HepG2 (cell line): ENCODE measurements around the gene ZFPL1. TPM values are rescaled to one million over a fixed set of nuclear protein-coding genes. Genes with fewer than 3 reads are reported as not detected.

ENCODE experiments used
- ARID2 ChIP-seq: sonication (generic); formaldehyde crosslinking; IDR thresholded peaks from 2 replicates; pipeline ENCODE4 v1.8.1; 2022; ENCODE audit warnings: mild to moderate bottlenecking, missing genetic modification reagents, borderline replicate concordance
- DNMT1 ChIP-seq: sonication (generic); formaldehyde crosslinking; IDR thresholded peaks from 2 replicates; pipeline ENCODE4 v1.5.1; 2020; ENCODE audit warnings: mild to moderate bottlenecking, missing genetic modification reagents
- ELF4 ChIP-seq: sonication (generic); formaldehyde crosslinking; IDR thresholded peaks from 2 replicates; pipeline ENCODE4 v1.5.0; 2020; ENCODE audit warnings: missing genetic modification reagents, mild to moderate bottlenecking, moderate library complexity, borderline replicate concordance
- FOXA1 ChIP-seq, 2 experiments: fragments of 450-650 bp in 1 of 2; sonication (generic) in 1 of 2; formaldehyde crosslinking in 1 of 2; IDR thresholded peaks; 2 replicates each; pipeline versions ENCODE4 v1.4.0 to v1.6.1; 2016 to 2020; ENCODE audit warnings: missing genetic modification reagents in 1 of 2
- KLF6 ChIP-seq: IDR thresholded peaks from 2 replicates; pipeline ENCODE4 v1.8.0; 2016; ENCODE audit warnings: missing biosample characterization, missing genetic modification reagents
- NAIF1 ChIP-seq: sonication (generic); formaldehyde crosslinking; IDR thresholded peaks from 2 replicates; pipeline ENCODE4 v1.5.0; 2020; ENCODE audit warnings: mild to moderate bottlenecking, missing genetic modification reagents, borderline replicate concordance
- NCOA5 ChIP-seq: sonication (generic); formaldehyde crosslinking; IDR thresholded peaks from 2 replicates; pipeline ENCODE4 v1.4.0; 2020; ENCODE audit warnings: missing genetic modification reagents
- PCBP1 ChIP-seq: fragments of 200-400 bp; formaldehyde crosslinking; IDR thresholded peaks from 2 replicates; pipeline ENCODE4 v1.6.1; 2017; ENCODE audit warnings: mild to moderate bottlenecking, low read depth, low read length, borderline replicate concordance
- PHF21A ChIP-seq: sonication (generic); formaldehyde crosslinking; IDR thresholded peaks from 2 replicates; pipeline ENCODE4 v1.5.0; 2020; ENCODE audit warnings: mild to moderate bottlenecking, missing genetic modification reagents
- POLR2AphosphoS2 ChIP-seq: IDR thresholded peaks from 2 replicates; pipeline ENCODE4 v1.6.1; 2011; ENCODE audit warnings: low read depth, low read length, improper control_type of control experiment
- SIX1 ChIP-seq: sonication (generic); formaldehyde crosslinking; IDR thresholded peaks from 2 replicates; pipeline ENCODE4 v1.4.0; 2020; ENCODE audit warnings: missing genetic modification reagents, borderline replicate concordance
- SRF ChIP-seq: IDR thresholded peaks from 2 replicates; pipeline ENCODE4 v1.6.1; 2011; ENCODE audit warnings: mild to moderate bottlenecking, low read depth, low read length, moderate library complexity
- STAT5B ChIP-seq: sonication (generic); formaldehyde crosslinking; IDR thresholded peaks from 2 replicates; pipeline ENCODE4 v1.4.0; 2020; ENCODE audit warnings: missing genetic modification reagents
- TRAFD1 ChIP-seq: sonication (generic); formaldehyde crosslinking; IDR thresholded peaks from 2 replicates; pipeline ENCODE4 v1.5.1; 2020; ENCODE audit warnings: missing genetic modification reagents, mild to moderate bottlenecking, borderline replicate concordance
- ZBED4 ChIP-seq: sonication (generic); formaldehyde crosslinking; IDR thresholded peaks from 2 replicates; pipeline ENCODE4 v1.4.0; 2020; ENCODE audit warnings: missing genetic modification reagents, borderline replicate concordance
- ZMYM4 ChIP-seq: sonication (generic); formaldehyde crosslinking; IDR thresholded peaks from 2 replicates; pipeline ENCODE4 v1.8.1; 2023; ENCODE audit warnings: mild to moderate bottlenecking, missing genetic modification reagents
- ZNF232 ChIP-seq: sonication (generic); formaldehyde crosslinking; IDR thresholded peaks from 2 replicates; pipeline ENCODE4 v1.4.0; 2020; ENCODE audit warnings: missing genetic modification reagents, borderline replicate concordance
- ZNF574 ChIP-seq: sonication (generic); formaldehyde crosslinking; IDR thresholded peaks from 2 replicates; pipeline ENCODE4 v1.4.0; 2020; ENCODE audit warnings: missing genetic modification reagents
- ZNF619 ChIP-seq: sonication (generic); formaldehyde crosslinking; IDR thresholded peaks from 2 replicates; pipeline ENCODE4 v1.4.0; 2020; ENCODE audit warnings: mild to moderate bottlenecking, missing genetic modification reagents
- ZNF883 ChIP-seq: sonication (generic); formaldehyde crosslinking; IDR thresholded peaks from 2 replicates; pipeline ENCODE4 v1.5.1; 2020; ENCODE audit warnings: mild to moderate bottlenecking, missing genetic modification reagents; ENCODE audit errors: not compliant biosample characterization
- ZSCAN29 ChIP-seq: sonication (generic); formaldehyde crosslinking; conservative IDR thresholded peaks from 2 replicates; pipeline ENCODE4 v1.4.0; 2020; ENCODE audit warnings: mild to moderate bottlenecking, missing genetic modification reagents
- polyA plus RNA-seq, 8 experiments: library from polyadenylated mRNA; depleted of rRNA in 3 of 8; stranded (reverse) in 7 of 8; unstranded in 1 of 8; fragments of >200 nt; fragmentation: Illumina TruSeq in 4 of 8; extraction: Trizol in 4 of 8; gene quantifications; 2 replicates each; pipeline versions ENCODE4 v1.2.1 to v1.2.3, GENCODE V29; 2011 to 2016; ENCODE audit warnings: low read depth in 4 of 8, missing spikeins in 1 of 8, mixed read lengths in 1 of 8; ENCODE audit not compliant: insufficient read depth in 1 of 8
- total RNA-seq, 5 experiments: library from RNA; depleted of rRNA; stranded (reverse); fragments of >200 nt; fragmentation: Illumina TruSeq; extraction: Trizol; gene quantifications; 2 replicates each; pipeline ENCODE4 v1.2.3, GENCODE V29; 2016; ENCODE audit warnings: low read depth in 1 of 5

Gene ZFPL1
- total and polyA plus RNA-seq, 2 of the 13 experiments (the other 11 are each of a cell fraction or from before 2014, with no cell fraction given) = 32.2 to 56.0 TPM

GRCh38 chr11:65111744-65112545 lies 27.9 kb downstream of the ZFPL1 start, which contains the start of gene TM7SF2 (continued):
- no peak for TF ChIP-seq DNMT1 (CRISPR knock-in tag)
- no peak; the same call in 1 of the 2 replicates for TF ChIP-seq ZNF619 (CRISPR knock-in tag)
- no peak for TF ChIP-seq NCOA5 (CRISPR knock-in tag)
- TF ChIP-seq ELF4 (CRISPR knock-in tag) = no peak
- no peak for TF ChIP-seq STAT5B (CRISPR knock-in tag)
- TF ChIP-seq POLR2AphosphoS2 = peak; percentile 79; the same call in 1 of the 2 replicates
- peak; percentile 55; the same call in 1 of the 2 replicates for TF ChIP-seq ZNF574 (CRISPR knock-in tag)
- peak; percentile 64; the same call in 1 of the 2 replicates for TF ChIP-seq NAIF1 (CRISPR knock-in tag)
- no peak for TF ChIP-seq PCBP1
- no peak for TF ChIP-seq TRAFD1 (CRISPR knock-in tag)
- no peak for TF ChIP-seq ZNF883
- peak; percentile 62 for TF ChIP-seq ZMYM4 (CRISPR knock-in tag)
- 0 out of 2 replicates have a peak, but pooled peaks have one; percentile 41 for TF ChIP-seq KLF6
- TF ChIP-seq ZNF232 = no peak
- no peak for TF ChIP-seq FOXA1 (IDR thresholded peaks at IDR 0.05)
- TF ChIP-seq FOXA1 (CRISPR knock-in tag; IDR thresholded peaks at IDR 0.05) = no peak
- peak; percentile 6; the same call in 1 of the 2 replicates for TF ChIP-seq SRF
- 0 out of 2 replicates have a peak, but pooled peaks have one; percentile 70 for TF ChIP-seq ZSCAN29
- no peak for TF ChIP-seq ARID2 (CRISPR knock-in tag)
- no peak for TF ChIP-seq ZBED4 (CRISPR knock-in tag)
- TF ChIP-seq SIX1 = no peak
- TF ChIP-seq PHF21A = no peak
